KMS-11 (cell line): ENCODE data around the gene BCAN.

Source experiments
- H2AFZ ChIP-seq: fragments of 200-600 bp; sonication (generic); 2 replicates; pipeline ENCODE4 v1.6.1; 2016; ENCODE audit warnings: antibody characterized with exemption, mixed run types, low read depth
- H3K27ac ChIP-seq: fragments of 200-600 bp; sonication (generic); 2 replicates; pipeline ENCODE4 v1.6.1; 2016; ENCODE audit warnings: mild to moderate bottlenecking, mixed run types
- H3K27me3 ChIP-seq: fragments of 200-600 bp; sonication (generic); 2 replicates; pipeline ENCODE4 v1.6.1; 2017; ENCODE audit warnings: mild to moderate bottlenecking, low read depth, mixed run types, moderate library complexity; ENCODE audit not compliant: insufficient read depth
- H3K36me3 ChIP-seq: fragments of 200-600 bp; sonication (generic); 2 replicates; pipeline ENCODE4 v1.6.1; 2017; ENCODE audit warnings: mild to moderate bottlenecking, mixed run types; ENCODE audit not compliant: insufficient read depth
- H3K4me1 ChIP-seq: fragments of 200-600 bp; sonication (generic); 2 replicates; pipeline ENCODE4 v1.6.1; 2016; ENCODE audit warnings: mild to moderate bottlenecking, low read depth, mixed run types; ENCODE audit not compliant: poor library complexity, severe bottlenecking
- H3K4me2 ChIP-seq: fragments of 200-600 bp; sonication (generic); 2 replicates; pipeline ENCODE4 v1.7.0; 2016; ENCODE audit warnings: mild to moderate bottlenecking, mixed run types
- H3K4me3 ChIP-seq: fragments of 200-600 bp; sonication (generic); IDR thresholded peaks from 2 replicates; pipeline ENCODE4 v1.6.1; 2017; ENCODE audit warnings: low read depth, low read length, mixed read lengths; ENCODE audit not compliant: insufficient read depth
- H3K79me2 ChIP-seq: fragments of 200-600 bp; sonication (generic); 2 replicates; pipeline ENCODE4 v1.6.1; 2016; ENCODE audit warnings: low read depth, mixed run types; ENCODE audit not compliant: insufficient read depth
- H3K9ac ChIP-seq: fragments of 200-600 bp; sonication (generic); 2 replicates; pipeline ENCODE4 v1.6.1; 2016; ENCODE audit warnings: mild to moderate bottlenecking, mixed run types
- H4K20me1 ChIP-seq: fragments of 200-600 bp; sonication (generic); 2 replicates; pipeline ENCODE4 v1.6.1; 2016; ENCODE audit warnings: mild to moderate bottlenecking, mixed run types; ENCODE audit not compliant: insufficient read depth
- CTCF ChIP-seq: fragments of 200-600 bp; sonication (generic); conservative IDR thresholded peaks from 2 replicates; pipeline ENCODE4 v1.6.1; 2017; ENCODE audit warnings: low read depth, mild to moderate bottlenecking, antibody characterized with exemption, low read length, moderate library complexity, mixed read lengths

Gene BCAN

DNA sequence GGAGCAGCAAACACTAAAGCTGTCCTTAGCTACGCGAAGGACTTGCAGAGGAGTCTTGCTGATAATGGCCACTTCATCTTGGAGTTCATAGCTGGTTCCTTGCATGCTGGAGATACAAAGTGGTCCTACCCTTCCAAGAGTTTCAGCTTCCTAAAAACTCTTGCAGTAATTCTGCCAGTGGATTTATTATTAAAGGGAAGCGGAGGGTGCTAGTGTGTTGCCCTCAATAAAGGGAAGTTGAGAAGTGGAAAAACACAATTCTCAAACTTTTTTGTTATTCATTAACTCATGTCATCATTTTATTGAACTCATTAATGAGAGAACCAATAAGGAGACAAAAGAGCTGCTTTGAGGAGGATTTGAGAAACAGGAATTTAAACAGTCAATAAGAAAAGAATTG, 29.3 kb upstream of the BCAN start:
- H3K4me3 ChIP-seq = no peak overlapping the region
- no peak overlapping the region for H3K4me2 ChIP-seq
- H4K20me1 ChIP-seq = no peaks in the 10 kb centered on the region
- peaks cover 14% of the 10 kb centered on the region for H3K4me1 ChIP-seq
- no peaks in the 10 kb centered on the region for H3K79me2 ChIP-seq
- H3K36me3 ChIP-seq = no peaks in the 10 kb centered on the region
- H3K27ac ChIP-seq = no peak overlapping the region
- peaks cover 76% of the 10 kb centered on the region for H3K27me3 ChIP-seq
- H3K9ac ChIP-seq = no peak overlapping the region
- no peak overlapping the region for H2AFZ ChIP-seq
- no peak for TF ChIP-seq CTCF

DNA sequence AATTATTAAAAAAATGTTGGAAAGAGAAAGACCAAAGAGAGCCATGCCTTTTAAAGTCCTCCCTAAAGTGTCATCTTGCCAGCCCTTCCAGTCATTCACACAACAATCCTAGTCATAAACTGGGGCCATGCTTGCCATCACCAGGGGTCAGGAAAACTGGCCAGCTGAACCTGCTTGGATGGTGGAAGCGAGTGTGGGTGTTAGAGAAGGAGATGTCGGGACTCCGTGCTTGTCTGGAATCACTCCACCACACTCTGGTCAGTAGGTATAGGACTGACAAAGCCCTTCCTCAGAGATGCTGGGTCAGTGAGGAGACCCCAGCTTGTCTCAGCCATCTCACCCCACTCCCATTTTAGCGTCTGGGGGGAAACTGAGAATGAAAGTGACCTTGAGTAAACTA, 26.0 kb upstream of the BCAN start:
- no peaks in the 10 kb centered on the region for H3K79me2 ChIP-seq
- no peak overlapping the region for H2AFZ ChIP-seq
- no peak overlapping the region for H3K9ac ChIP-seq
- H3K36me3 ChIP-seq = no peaks in the 10 kb centered on the region
- peaks cover 9% of the 10 kb centered on the region for H3K4me1 ChIP-seq
- no peak overlapping the region for H3K4me2 ChIP-seq
- peaks cover 99% of the 10 kb centered on the region for H3K27me3 ChIP-seq
- no peak; the same call in 1 of the 2 replicates for TF ChIP-seq CTCF
- H3K27ac ChIP-seq = no peak overlapping the region
- H4K20me1 ChIP-seq = no peaks in the 10 kb centered on the region
- H3K4me3 ChIP-seq = no peak overlapping the region

- H3K36me3 ChIP-seq = no peaks in the 10 kb centered on the region
- H4K20me1 ChIP-seq = no peaks in the 10 kb centered on the region
- peaks cover 99% of the 10 kb centered on the region for H3K27me3 ChIP-seq
- H3K4me1 ChIP-seq = peaks cover 9% of the 10 kb centered on the region
- no peaks in the 10 kb centered on the region for H3K79me2 ChIP-seq
- no peak for TF ChIP-seq CTCF
- no peak overlapping the region for H3K27ac ChIP-seq
- H3K4me2 ChIP-seq = no peak overlapping the region
- H3K9ac ChIP-seq = no peak overlapping the region
- H3K4me3 ChIP-seq = no peak overlapping the region
- no peak overlapping the region for H2AFZ ChIP-seq
Measured at GRCh38 chr1:156616463-156616862, 25.5 kb upstream of the BCAN start.

DNA sequence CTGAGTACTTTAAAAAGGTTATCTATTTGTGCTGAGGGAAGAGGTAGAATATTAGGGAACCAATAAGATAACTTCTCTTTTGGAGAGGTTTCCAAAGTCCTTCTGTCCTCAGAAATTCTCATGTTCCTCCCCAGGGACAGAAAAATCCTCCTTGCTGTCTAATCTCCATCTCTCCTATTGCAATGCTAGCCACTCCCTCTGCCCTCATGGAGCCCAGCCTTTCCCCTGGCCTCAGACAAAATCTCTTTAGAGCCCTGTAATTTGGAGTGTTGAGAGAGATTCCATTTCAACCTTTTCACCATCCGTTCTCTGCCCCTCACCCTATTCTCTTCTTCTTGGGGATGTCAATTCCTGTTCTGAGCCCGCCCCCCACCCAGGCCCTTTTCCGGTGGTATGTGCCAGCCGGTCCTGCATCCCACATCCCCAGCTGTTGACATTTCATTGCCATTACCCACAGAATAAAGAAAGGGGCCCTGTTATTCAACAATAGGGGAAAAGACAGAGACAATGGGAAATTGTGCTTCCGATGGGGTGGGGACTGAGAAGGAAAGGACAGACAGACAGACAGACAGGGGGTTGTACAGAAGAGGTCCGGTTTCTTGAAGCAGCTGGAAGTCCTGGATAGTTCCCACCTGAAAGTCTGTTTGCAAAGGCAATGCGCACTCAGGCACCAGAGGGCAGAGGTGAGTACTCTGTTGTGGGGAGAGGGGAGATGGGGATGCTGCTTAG, 22.9 kb upstream of the BCAN start, which contains the start of gene HAPLN2:
TSS of gene HAPLN2 (plus strand) at position 563 of the 729 bp plus-strand sequence. CDS start 4,076 bp downstream, outside the sequence.
- TF ChIP-seq CTCF = peak; percentile 85
- no peak within 1 kb of the TSS for H2AFZ ChIP-seq
- H3K27ac ChIP-seq = no peak within 1 kb of the TSS
- H3K79me2 ChIP-seq = no peaks in the 10 kb centered on the region
- no peak within 1 kb of the TSS for H3K4me3 ChIP-seq
- no peak within 1 kb of the TSS for H3K4me2 ChIP-seq
- H4K20me1 ChIP-seq = no peaks in the 10 kb centered on the region
- peaks cover 9% of the 10 kb centered on the region for H3K4me1 ChIP-seq
- no peaks in the 10 kb centered on the region for H3K36me3 ChIP-seq
- H3K27me3 ChIP-seq = peaks cover 99% of the 10 kb centered on the region
- no peak within 1 kb of the TSS for H3K9ac ChIP-seq
